Erythroblast (primary cell): ENCODE results near the gene PLK2.

Experiments
- DNase-seq, 2 experiments: peaks; one replicate each; lab custom pipeline; 2025; lab: John Stamatoyannopoulos, UW
- GATA1 ChIP-seq: IDR thresholded peaks from 2 replicates; pipeline ENCODE4 v1.6.1; 2011; ENCODE audit warnings: low read depth, mild to moderate bottlenecking, control low read depth, low read length, moderate library complexity
- POLR2A ChIP-seq: IDR thresholded peaks from 2 replicates; pipeline ENCODE4 v1.6.1; 2011; ENCODE audit warnings: mild to moderate bottlenecking, low read length

PLK2 gene

GRCh38 chr5:58404734-58405133 lies 55.2 kb downstream of the PLK2 start:
- TF ChIP-seq GATA1 (no peak), POLR2A (no peak)
- DNase-seq: no peak
